GM23248 (cell line): ENCODE data around the gene CSRP2. TPM values are rescaled to one million over a fixed set of nuclear protein-coding genes. Genes with fewer than 3 reads are reported as not detected.
A peak's percentile ranks its signal among the peaks of the same experiment; 100 is the strongest.

Source experiments
- DNase-seq: peaks from one replicate; pipeline ENCODE4 v3.0.0-alpha.2; 2015
- H2AFZ ChIP-seq: fragments of 200-600 bp; sonication (generic); 2 replicates; pipeline ENCODE4 v1.6.1; 2016; ENCODE audit warnings: antibody characterized with exemption
- H3F3A ChIP-seq: fragments of 200-600 bp; sonication (generic); 2 replicates; pipeline ENCODE4 v1.6.1; 2016; ENCODE audit warnings: mild to moderate bottlenecking, antibody characterized with exemption, mixed run types; ENCODE audit not compliant: insufficient read depth
- H3K27ac ChIP-seq: fragments of 200-600 bp; sonication (generic); 2 replicates; pipeline ENCODE4 v1.5.1; 2016; ENCODE audit warnings: mild to moderate bottlenecking
- H3K27me3 ChIP-seq: fragments of 200-600 bp; sonication (generic); replicated peaks from 2 replicates; pipeline ENCODE4 v1.6.1; 2016; ENCODE audit warnings: mild to moderate bottlenecking; ENCODE audit not compliant: insufficient read depth
- H3K36me3 ChIP-seq: fragments of 200-600 bp; sonication (generic); 2 replicates; pipeline ENCODE4 v1.6.1; 2016; ENCODE audit warnings: low read depth, mild to moderate bottlenecking
- H3K4me1 ChIP-seq: fragments of 200-600 bp; sonication (generic); 2 replicates; pipeline ENCODE4 v1.6.1; 2016; ENCODE audit warnings: mild to moderate bottlenecking; ENCODE audit not compliant: insufficient read depth
- H3K4me2 ChIP-seq: fragments of 200-600 bp; sonication (generic); one replicate; pipeline ENCODE4 v1.6.1; 2016; ENCODE audit warnings: mild to moderate bottlenecking; ENCODE audit not compliant: unreplicated experiment
- H3K4me3 ChIP-seq: fragments of 200-600 bp; sonication (generic); 2 replicates; pipeline ENCODE4 v1.5.1; 2016; ENCODE audit warnings: mild to moderate bottlenecking
- H3K79me2 ChIP-seq: fragments of 200-600 bp; sonication (generic); 2 replicates; pipeline ENCODE4 v1.6.1; 2016; ENCODE audit warnings: mild to moderate bottlenecking; ENCODE audit not compliant: insufficient read depth
- H3K9ac ChIP-seq: fragments of 200-600 bp; sonication (generic); 2 replicates; pipeline ENCODE4 v1.6.1; 2016; ENCODE audit warnings: mild to moderate bottlenecking
- H3K9me2 ChIP-seq: fragments of 200-600 bp; sonication (generic); 2 replicates; pipeline ENCODE4 v1.6.1; 2016; ENCODE audit warnings: mixed run types, mild to moderate bottlenecking, moderate library complexity; ENCODE audit not compliant: insufficient read depth
- H3K9me3 ChIP-seq: fragments of 200-600 bp; sonication (generic); one replicate; pipeline ENCODE4 v1.6.1; 2017; ENCODE audit warnings: low read depth
- H4K20me1 ChIP-seq: fragments of 200-600 bp; sonication (generic); 2 replicates; pipeline ENCODE4 v1.6.0; 2016; ENCODE audit not compliant: insufficient read depth
- EZH2 ChIP-seq: fragments of 200-600 bp; sonication (generic); IDR thresholded peaks from 2 replicates; pipeline ENCODE4 v1.6.1; 2018; ENCODE audit warnings: antibody characterized with exemption, mild to moderate bottlenecking; ENCODE audit not compliant: insufficient read depth, poor library complexity, severe bottlenecking
- EZH2phosphoT487 ChIP-seq: fragments of 200-600 bp; sonication (generic); IDR thresholded peaks from 2 replicates; pipeline ENCODE4 v1.6.1; 2018; ENCODE audit warnings: antibody characterized with exemption, moderate library complexity, mild to moderate bottlenecking, low read depth; ENCODE audit not compliant: insufficient read depth
- WGBS, 2 experiments: methylation state at CpG; one replicate each; pipeline ENCODE4 v1.1.6; 2015 to 2017; ENCODE audit warnings: low lambda C conversion rate in 2 of 2, low coverage in 1 of 2; ENCODE audit errors: missing lambda C conversion rate in 2 of 2; 5-methylcytosine and 5-hydroxymethylcytosine counted together
- in situ Hi-C: fragments of 300-500 bp; cut with MboI; formaldehyde crosslinking; loops from 2 replicates; pipeline ENCODE4 v1.15.0; 2020
- polyA plus RNA-seq: library from polyadenylated mRNA; unstranded; fragments of >200 nt; fragmentation: Nextera tagmentation; extraction: Ambion mirVana; gene quantifications from 2 replicates; pipeline ENCODE4 v1.2.1, GENCODE V29; 2016
- total RNA-seq: library from RNA; depleted of rRNA; stranded (reverse); fragments of >200 nt; shearing (Covaris generic); gene quantifications from 2 replicates; pipeline ENCODE4 v1.2.3, GENCODE V29; 2014

Gene CSRP2
- total and polyA plus RNA-seq, 2 experiments from 2014 or later: 53.0 to 80.5 TPM

DNA sequence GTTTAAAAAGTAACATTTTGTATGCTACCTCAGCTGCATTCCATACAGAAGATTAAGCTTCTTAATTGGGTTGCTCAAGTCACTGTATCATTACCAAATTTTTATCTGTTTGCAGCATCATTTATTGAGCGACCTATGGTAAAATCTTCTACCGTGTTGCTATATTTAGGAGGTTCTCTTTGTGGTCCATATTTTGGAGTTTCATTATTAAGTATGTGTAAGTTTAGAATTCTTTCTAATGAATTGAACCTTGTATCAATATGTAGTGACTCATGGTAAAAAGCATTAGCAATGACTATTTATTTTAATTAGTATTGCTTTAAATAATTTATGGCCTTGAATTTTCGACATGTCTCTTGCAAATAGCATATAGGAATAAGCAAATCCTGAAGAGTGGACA, 42.2 kb downstream of the CSRP2 start:
- Histone ChIP-seq H3K9ac (no peak overlapping the region), H3K79me2 (no peaks in the 10 kb centered on the region), H2AFZ (no peak overlapping the region), H3K9me3 (no peaks in the 10 kb centered on the region), H3K36me3 (peaks cover 13% of the 10 kb centered on the region), H3K4me2 (no peak overlapping the region), H3K27ac (no peak overlapping the region), H3F3A (no peaks in the 10 kb centered on the region), H3K9me2 (no peaks in the 10 kb centered on the region), H4K20me1 (no peaks in the 10 kb centered on the region), H3K4me3 (no peak overlapping the region), H3K4me1 (no peaks in the 10 kb centered on the region), H3K27me3 (no peaks in the 10 kb centered on the region)
- TF ChIP-seq EZH2 (no peak), EZH2phosphoT487 (no peak)
- no peak for DNase-seq
- in situ Hi-C loops: no loop called here
- 63 to 64% methylated on average over 3 of the region's 3 CpGs for WGBS, 2 experiments

DNA sequence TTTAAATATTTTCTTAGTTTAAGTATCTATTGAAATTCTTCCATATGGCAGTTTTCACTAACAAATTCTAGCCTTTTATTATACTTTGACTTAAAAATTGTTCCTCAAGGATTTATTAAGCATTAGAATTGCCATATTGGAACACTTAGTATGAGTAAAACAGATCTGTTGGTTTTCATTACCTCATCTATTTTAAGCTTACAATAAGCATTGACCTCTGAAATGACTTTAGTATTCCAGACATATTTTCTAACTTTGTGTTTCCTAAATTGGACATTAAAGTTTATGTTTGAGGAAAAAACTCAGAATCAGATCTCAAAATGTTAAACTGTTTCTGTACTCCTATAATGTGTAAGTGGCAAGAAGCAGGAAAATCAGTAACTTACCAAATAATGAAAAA, 48.4 kb downstream of the CSRP2 start:
- in situ Hi-C loops: no loop called here
- H4K20me1 ChIP-seq: no peaks in the 10 kb centered on the region
- DNase-seq: peak; percentile 6

GRCh38 chr12:76820888-76821482, 57.8 kb downstream of the CSRP2 start:
- peaks cover 20% of the 10 kb centered on the region; the same call in 1 of the 2 replicates for H3K36me3 ChIP-seq
- no peaks in the 10 kb centered on the region for H3K79me2 ChIP-seq
- TF ChIP-seq EZH2: no peak
- TF ChIP-seq EZH2phosphoT487: no peak
- no peak overlapping the region for H3K4me3 ChIP-seq
- no peaks in the 10 kb centered on the region for H3K27me3 ChIP-seq
- H3K27ac ChIP-seq: no peak overlapping the region
- H3K9me3 ChIP-seq: no peaks in the 10 kb centered on the region
- in situ Hi-C loops: no loop called here
- H3K4me2 ChIP-seq: no peak overlapping the region
- no peak overlapping the region for H3K9ac ChIP-seq
- H3K9me2 ChIP-seq: no peaks in the 10 kb centered on the region
- no peak overlapping the region for H2AFZ ChIP-seq
- H3F3A ChIP-seq: peaks cover 6% of the 10 kb centered on the region
- DNase-seq: peak; percentile 68
- no peaks in the 10 kb centered on the region for H3K4me1 ChIP-seq
- 34 to 54% methylated on average over 2 of the region's 2 CpGs for WGBS, 2 experiments
- H4K20me1 ChIP-seq: no peaks in the 10 kb centered on the region

More for the DNA sequence above, 48.4 kb downstream of the CSRP2 start:
- H3K27me3 ChIP-seq: no peaks in the 10 kb centered on the region
- H3F3A ChIP-seq: no peaks in the 10 kb centered on the region
- no peak overlapping the region for H3K27ac ChIP-seq
- H2AFZ ChIP-seq: no peak overlapping the region
- H3K4me2 ChIP-seq: no peak overlapping the region
- no peaks in the 10 kb centered on the region for H3K79me2 ChIP-seq
- no peaks in the 10 kb centered on the region for H3K4me1 ChIP-seq
- TF ChIP-seq EZH2 (no peak), EZH2phosphoT487 (no peak)
- H3K4me3 ChIP-seq: no peak overlapping the region
- H3K9ac ChIP-seq: no peak overlapping the region
- H3K9me3 ChIP-seq: no peaks in the 10 kb centered on the region
- H3K36me3 ChIP-seq: peaks cover 17% of the 10 kb centered on the region
- no peaks in the 10 kb centered on the region for H3K9me2 ChIP-seq

GRCh38 chr12:76813972-76814371, 64.8 kb downstream of the CSRP2 start:
- Histone ChIP-seq H3K27me3 (no peaks in the 10 kb centered on the region), H2AFZ (no peak overlapping the region), H3K4me3 (no peak overlapping the region), H3K9ac (no peak overlapping the region), H3K4me2 (no peak overlapping the region), H3K27ac (no peak overlapping the region), H3K9me3 (no peaks in the 10 kb centered on the region), H3F3A (no peaks in the 10 kb centered on the region), H3K79me2 (no peaks in the 10 kb centered on the region), H3K9me2 (no peaks in the 10 kb centered on the region), H4K20me1 (no peaks in the 10 kb centered on the region), H3K4me1 (no peaks in the 10 kb centered on the region), H3K36me3 (peaks cover 18% of the 10 kb centered on the region)
- no peak for DNase-seq
- TF ChIP-seq EZH2phosphoT487 (no peak), EZH2 (no peak)
- in situ Hi-C loops: no loop called here
- WGBS, 2 experiments: 86 to 89% methylated on average over 4 of the region's 4 CpGs

GRCh38 chr12:76813265-76813664, 65.6 kb downstream of the CSRP2 start:
- in situ Hi-C loops: no loop called here

More at GRCh38 chr12:76813265-76813664, 65.6 kb downstream of the CSRP2 start:
- no peak for TF ChIP-seq EZH2
- TF ChIP-seq EZH2phosphoT487: no peak
- Histone ChIP-seq H3K9ac (no peak overlapping the region), H3K27ac (no peak overlapping the region), H3F3A (no peaks in the 10 kb centered on the region), H3K27me3 (no peaks in the 10 kb centered on the region), H4K20me1 (no peaks in the 10 kb centered on the region), H3K36me3 (peaks cover 22% of the 10 kb centered on the region), H3K79me2 (no peaks in the 10 kb centered on the region), H3K4me1 (no peaks in the 10 kb centered on the region), H2AFZ (no peak overlapping the region), H3K4me2 (no peak overlapping the region), H3K4me3 (no peak overlapping the region), H3K9me2 (no peaks in the 10 kb centered on the region), H3K9me3 (no peaks in the 10 kb centered on the region)
- peak; percentile 7 for DNase-seq
